ENCODE results near the gene AP2B1.

The AP2B1 gene

GRCh38 chr17:35731917-35732805, 145.0 kb downstream of the AP2B1 start:
- DNase-seq: peak; percentile 47

GRCh38 chr17:35732806-35733136, 145.6 kb downstream of the AP2B1 start:
- no peak for DNase-seq

GRCh38 chr17:35733366-35733765, 146.2 kb downstream of the AP2B1 start:
- no peak for DNase-seq

DNA sequence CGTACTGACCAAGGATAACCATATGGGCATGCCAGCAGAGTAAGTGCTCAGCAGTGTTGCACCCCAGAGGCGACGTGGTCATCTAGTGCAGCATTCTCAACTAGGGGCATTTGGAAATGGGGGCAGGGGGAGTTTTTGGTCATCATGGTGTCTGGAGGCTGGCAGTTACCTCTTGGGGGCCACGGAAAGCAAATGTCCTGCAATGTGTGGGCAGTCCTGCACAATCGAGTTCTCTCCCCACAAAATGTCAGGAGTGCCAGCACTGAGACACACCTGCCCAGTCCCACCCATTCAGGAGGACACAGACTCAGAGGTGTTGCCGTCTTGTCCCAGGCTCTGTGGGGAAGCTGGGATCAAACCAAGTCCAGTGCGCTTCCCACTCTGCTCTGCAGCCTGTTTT, 147.3 kb downstream of the AP2B1 start:
- DNase-seq: no peak

DNA sequence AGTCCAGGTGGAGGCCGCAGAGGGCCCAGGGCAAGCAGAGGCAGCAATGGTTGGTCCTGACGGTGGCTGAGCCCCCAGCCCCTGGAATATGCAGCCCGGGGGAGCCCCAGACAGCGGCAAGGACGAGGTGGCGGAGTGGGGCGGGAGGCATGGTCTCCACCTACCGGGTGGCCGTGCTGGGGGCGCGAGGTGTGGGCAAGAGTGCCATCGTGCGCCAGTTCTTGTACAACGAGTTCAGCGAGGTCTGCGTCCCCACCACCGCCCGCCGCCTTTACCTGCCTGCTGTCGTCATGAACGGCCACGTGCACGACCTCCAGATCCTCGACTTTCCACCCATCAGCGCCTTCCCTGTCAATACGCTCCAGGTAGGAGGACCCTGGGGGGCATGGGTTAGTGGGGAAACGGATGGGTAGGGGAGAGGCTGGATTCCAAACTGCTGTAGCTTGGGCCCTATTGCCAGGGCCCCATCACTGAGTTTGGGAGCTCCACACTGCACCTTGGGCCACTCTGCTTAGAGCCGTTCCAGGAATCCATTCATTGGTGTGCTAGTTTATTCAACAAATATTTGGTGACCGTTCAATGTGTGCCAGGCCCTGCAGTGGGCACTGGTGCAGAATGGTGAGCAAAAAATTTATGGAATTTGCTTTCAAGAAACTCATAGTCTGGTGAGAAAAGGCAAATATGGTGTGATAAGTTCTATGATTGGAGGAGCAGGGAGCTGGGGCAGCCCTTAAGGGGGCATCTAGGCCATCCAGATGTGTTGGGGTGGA, 148.1 kb downstream of the AP2B1 start:
- no peak for DNase-seq

DNA sequence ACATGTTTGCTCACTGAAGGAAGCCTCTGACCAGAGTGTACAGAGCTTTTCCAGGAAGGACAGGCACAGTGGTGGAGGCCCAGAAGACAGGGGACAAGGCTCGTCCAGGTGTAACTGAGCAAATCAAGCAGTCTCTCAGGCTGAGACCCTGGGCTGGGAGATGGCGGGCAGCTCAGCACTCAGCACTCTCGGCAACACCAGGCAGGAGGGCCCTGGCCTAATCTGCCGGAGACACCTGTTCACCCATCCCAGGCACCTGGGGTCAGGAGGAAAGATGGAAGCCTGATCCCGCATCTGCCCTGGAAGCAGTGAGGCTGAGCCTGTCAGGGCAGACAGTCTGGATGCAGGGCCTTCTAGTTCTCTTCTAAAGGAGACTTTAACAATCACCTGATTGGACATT, 149.1 kb downstream of the AP2B1 start:
- no peak for DNase-seq

- DNase-seq: no peak
Measured at GRCh38 chr17:35738519-35739133, 151.5 kb downstream of the AP2B1 start.

DNA sequence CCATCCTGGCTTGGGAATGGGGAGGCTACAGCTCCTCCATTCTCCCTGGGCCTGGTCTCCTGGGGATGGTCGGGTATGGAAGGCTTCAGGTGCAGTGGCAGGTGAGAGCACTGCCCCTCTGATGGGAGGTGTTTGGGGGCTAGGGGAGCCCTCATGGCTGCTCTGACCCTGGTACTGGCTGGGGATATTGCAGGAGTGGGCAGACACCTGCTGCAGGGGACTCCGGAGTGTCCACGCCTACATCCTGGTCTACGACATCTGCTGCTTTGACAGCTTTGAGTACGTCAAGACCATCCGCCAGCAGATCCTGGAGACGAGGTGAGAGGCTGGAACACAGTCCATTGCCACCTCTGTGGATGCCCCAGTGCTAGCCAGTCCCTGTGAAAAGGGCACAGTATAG, 153.1 kb downstream of the AP2B1 start:
- DNase-seq: no peak

- DNase-seq: peak; percentile 58
Measured at GRCh38 chr17:35740997-35741931, 154.1 kb downstream of the AP2B1 start.

- no peak for DNase-seq
Measured at GRCh38 chr17:35742496-35742895, 155.4 kb downstream of the AP2B1 start.

DNA sequence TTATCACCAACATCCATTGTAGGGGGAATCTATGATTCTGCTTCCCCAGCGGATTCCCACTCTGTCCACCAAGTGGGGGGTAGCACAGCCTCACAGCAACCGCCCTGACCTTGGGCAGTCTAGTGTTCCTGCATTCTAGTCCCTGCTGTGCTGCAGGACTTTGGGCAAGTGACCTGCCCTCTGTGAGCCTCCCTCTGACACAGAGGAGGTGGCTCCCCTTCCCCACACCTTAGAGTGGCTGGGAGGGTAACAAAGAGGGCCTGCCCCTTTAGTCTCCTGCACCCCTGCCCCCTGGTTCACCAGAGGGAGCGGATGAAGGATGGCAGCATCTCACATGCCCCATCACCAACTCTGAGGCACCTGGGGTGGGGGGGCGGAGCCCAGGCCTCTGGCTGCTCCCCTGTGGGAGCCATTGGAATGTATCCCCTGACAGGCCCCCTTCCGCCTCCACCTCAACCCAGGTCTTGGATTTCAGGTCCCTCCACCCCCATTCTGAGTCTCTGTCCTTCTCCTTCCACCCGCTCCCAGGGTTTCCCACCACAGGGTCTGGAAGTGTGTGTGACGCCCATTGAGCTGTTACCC, 155.9 kb downstream of the AP2B1 start:
- DNase-seq: no peak

- DNase-seq: peak; percentile 61
Measured at GRCh38 chr17:35743626-35744328, 156.7 kb downstream of the AP2B1 start.

GRCh38 chr17:35744830-35745229, 157.7 kb downstream of the AP2B1 start:
- DNase-seq: no peak

GRCh38 chr17:35745246-35745645, 158.1 kb downstream of the AP2B1 start:
- no peak for DNase-seq

DNA sequence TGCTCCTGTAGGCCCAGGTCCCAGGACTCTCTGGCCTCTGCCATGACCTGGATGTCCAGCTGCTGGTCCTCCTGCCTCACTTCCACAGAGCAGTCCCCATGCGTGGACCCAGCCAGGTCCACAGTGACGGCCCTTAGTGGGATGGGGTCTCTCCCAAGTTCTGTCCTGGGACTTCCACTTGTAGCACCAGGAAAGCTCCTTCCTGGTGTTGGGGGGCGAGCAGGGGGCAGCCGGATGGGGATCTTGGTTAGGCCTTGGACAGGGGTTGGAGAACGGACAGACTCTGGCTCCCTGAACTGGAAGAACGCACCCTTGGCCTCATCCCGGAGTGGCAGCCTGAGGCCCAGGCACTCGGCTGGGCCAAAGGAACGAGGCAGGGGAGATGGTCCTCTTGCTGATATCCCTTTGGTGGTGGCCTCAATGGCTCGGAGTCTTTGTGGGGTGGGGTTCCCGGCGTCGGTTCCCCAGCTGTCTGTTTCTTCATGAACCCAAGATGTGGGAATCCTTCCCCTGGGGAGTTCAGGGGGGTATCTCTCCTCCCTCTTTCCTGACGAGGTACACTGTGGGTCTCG, 158.7 kb downstream of the AP2B1 start:
- no peak for DNase-seq

GRCh38 chr17:35747540-35748017, 160.5 kb downstream of the AP2B1 start:
- DNase-seq: peak; percentile 91

GRCh38 chr17:35748341-35748841, 161.3 kb downstream of the AP2B1 start:
- DNase-seq: no peak

GRCh38 chr17:35748979-35749378, 161.9 kb downstream of the AP2B1 start:
- DNase-seq: no peak

- peak; percentile 47 for DNase-seq
Measured at GRCh38 chr17:35749560-35750412, 162.7 kb downstream of the AP2B1 start.
